B cell (primary cell): Measurements from ENCODE around the gene NDUFA13. TPM values are rescaled to one million over a fixed set of nuclear protein-coding genes. Genes with fewer than 3 reads are reported as not detected.

Experiments
- ATAC-seq: fragments of 200-7000 bp; cut with Tn5 transposase; one replicate; pipeline ENCODE4 v1.10.0; 2021; ENCODE audit warnings: low read depth, mild to moderate bottlenecking, moderate number of reproducible peaks, moderate library complexity
- CTCF ChIA-PET: fragments of 350-600 bp; sonication (Branson Sonifier 250); formaldehyde crosslinking; loops from one replicate; lab custom pipeline; 2021; ENCODE audit warnings: antibody characterized with exemption, inconsistent platforms; lab: Charles Lee
- POLR2A ChIA-PET: fragments of 350-600 bp; sonication (Branson Sonifier 250); formaldehyde crosslinking; loops from one replicate; lab custom pipeline; 2021; ENCODE audit warnings: antibody characterized with exemption; lab: Charles Lee
- DNase-seq: peaks from one replicate; pipeline ENCODE4 v3.0.0; 2013
- H2AFZ ChIP-seq: 2 replicates; pipeline ENCODE4 v1.6.1; 2012; ENCODE audit warnings: mild to moderate bottlenecking, low read depth, low read length; ENCODE audit not compliant: insufficient read depth, poor library complexity, severe bottlenecking
- H3K27ac ChIP-seq, 2 donors: 1 replicate in 1 of 2; 2 replicates in 1 of 2; pipeline ENCODE4 v1.5.1; 2012 to 2013; ENCODE audit warnings: low read length in 2 of 2, mild to moderate bottlenecking in 2 of 2, moderate library complexity in 1 of 2
- H3K27me3 ChIP-seq, 4 experiments: fragments of 200-600 bp in 1 of 4; sonication (generic) in 1 of 4; replicated peaks in 1 of 4; 1 replicate in 2 of 4; 2 replicates in 2 of 4; pipeline versions ENCODE4 v1.6.1 to v1.7.0; 2013 to 2016; ENCODE audit warnings: low read length in 3 of 4, mild to moderate bottlenecking in 2 of 4, mixed read lengths in 1 of 4, moderate library complexity in 1 of 4; ENCODE audit not compliant: insufficient read depth in 4 of 4, control insufficient read depth in 3 of 4; ENCODE audit errors: control extremely low read depth in 1 of 4
- H3K36me3 ChIP-seq, 2 experiments: replicated peaks in 1 of 2; 1 replicate in 1 of 2; 2 replicates in 1 of 2; pipeline versions ENCODE4 v1.6.1 to v1.7.1; 2013; ENCODE audit warnings: low read length in 1 of 2; ENCODE audit not compliant: insufficient read depth in 2 of 2, control insufficient read depth in 1 of 2; ENCODE audit errors: control extremely low read depth in 1 of 2, extremely low read depth in 1 of 2
- H3K4me1 ChIP-seq, 2 donors: fragments of 200-600 bp in 1 of 2; sonication (generic) in 1 of 2; 1 replicate in 1 of 2; 2 replicates in 1 of 2; pipeline versions ENCODE4 v1.5.1 to v1.6.1; 2013 to 2017; ENCODE audit warnings: low read length in 2 of 2; ENCODE audit not compliant: control insufficient read depth in 2 of 2, insufficient read depth in 2 of 2
- H3K4me2 ChIP-seq: replicated peaks from 2 replicates; pipeline ENCODE3; 2012; ENCODE audit warnings: mild to moderate bottlenecking, low read depth, low read length; ENCODE audit not compliant: poor library complexity, severe bottlenecking
- H3K4me3 ChIP-seq, 5 experiments: fragments of 200-600 bp in 1 of 5; sonication (generic) in 1 of 5; 1 replicate in 3 of 5; 2 replicates in 2 of 5; pipeline versions ENCODE4 v1.5.1 to v1.7.0; 2011 to 2016; ENCODE audit warnings: low read length in 4 of 5, mild to moderate bottlenecking in 4 of 5, low read depth in 2 of 5, control low read depth in 1 of 5, moderate library complexity in 1 of 5; ENCODE audit not compliant: insufficient read depth in 1 of 5; ENCODE audit errors: control extremely low read depth in 1 of 5, extremely low read depth in 1 of 5
- H3K79me2 ChIP-seq: fragments of 200-600 bp; sonication (generic); one replicate; pipeline ENCODE4 v1.6.0; 2016; ENCODE audit warnings: low read length; ENCODE audit not compliant: control insufficient read depth, insufficient read depth
- H3K9ac ChIP-seq: fragments of 200-600 bp; sonication (generic); 2 replicates; pipeline ENCODE4 v1.6.1; 2017; ENCODE audit warnings: mild to moderate bottlenecking, low read length, moderate library complexity
- H3K9me3 ChIP-seq, 3 donors: one replicate each; pipeline versions ENCODE4 v1.6.1 to v1.7.1; 2013; ENCODE audit warnings: low read length in 2 of 3; ENCODE audit not compliant: control insufficient read depth in 2 of 3, insufficient read depth in 1 of 3; ENCODE audit errors: control extremely low read depth in 1 of 3
- H4K20me1 ChIP-seq: 2 replicates; pipeline ENCODE4 v1.6.0; 2012; ENCODE audit warnings: mild to moderate bottlenecking, low read length; ENCODE audit not compliant: insufficient read depth, control insufficient read depth, poor library complexity, severe bottlenecking
- H3K27ac Mint-ChIP-seq: one replicate; pipeline ENCODE4 v1.8.0; 2021; ENCODE audit warnings: mixed read lengths
- H3K27me3 Mint-ChIP-seq: one replicate; pipeline ENCODE4 v1.8.0; 2021; ENCODE audit warnings: mixed read lengths
- H3K4me1 Mint-ChIP-seq: one replicate; pipeline ENCODE4 v1.8.0; 2021; ENCODE audit warnings: mixed read lengths
- H3K4me3 Mint-ChIP-seq: one replicate; pipeline ENCODE4 v1.8.0; 2021; ENCODE audit warnings: mixed read lengths
- H3K9me3 Mint-ChIP-seq: one replicate; pipeline ENCODE4 v1.8.0; 2022; ENCODE audit warnings: mixed read lengths; ENCODE audit not compliant: insufficient read depth
- CTCF ChIP-seq: fragments of 200-600 bp; IDR thresholded peaks from one replicate; pipeline ENCODE4 v1.8.0; 2022; ENCODE audit warnings: antibody characterized with exemption, mild to moderate bottlenecking
- EZH2 ChIP-seq: IDR thresholded peaks from 2 replicates; pipeline ENCODE4 v1.6.1; 2012; ENCODE audit warnings: borderline replicate concordance, low read depth, mild to moderate bottlenecking, moderate library complexity, low read length; ENCODE audit not compliant: insufficient read depth, poor library complexity, severe bottlenecking
- WGBS: methylation state at CpG from one replicate; pipeline ENCODE4 v1.1.5; 2013; ENCODE audit warnings: missing lambda C conversion rate; ENCODE audit not compliant: insufficient coverage; 5-methylcytosine and 5-hydroxymethylcytosine counted together
- intact Hi-C: fragments of 100-400 bp; cut with micrococcal nuclease; formaldehyde crosslinking; loops from one replicate; pipeline ENCODE4 v1.10.0; 2022
- polyA plus RNA-seq: library from polyadenylated mRNA; depleted of rRNA; stranded (reverse); fragments of >200 nt; gene quantifications from 2 replicates; pipeline ENCODE4 v1.2.3, GENCODE V29; 2012
- total RNA-seq, 2 donors: library from RNA; stranded (reverse); fragments of 120-200 nt in 1 of 2; gene quantifications; 1 replicate in 1 of 2; 2 replicates in 1 of 2; pipeline versions ENCODE4 v1.2.3 to v1.2.4, GENCODE V29; 2013 to 2022

The NDUFA13 gene
- total and polyA plus RNA-seq, 2 donors (not counting 1 experiment from before 2014, with no cell fraction given), result 188 to 195 TPM

DNA sequence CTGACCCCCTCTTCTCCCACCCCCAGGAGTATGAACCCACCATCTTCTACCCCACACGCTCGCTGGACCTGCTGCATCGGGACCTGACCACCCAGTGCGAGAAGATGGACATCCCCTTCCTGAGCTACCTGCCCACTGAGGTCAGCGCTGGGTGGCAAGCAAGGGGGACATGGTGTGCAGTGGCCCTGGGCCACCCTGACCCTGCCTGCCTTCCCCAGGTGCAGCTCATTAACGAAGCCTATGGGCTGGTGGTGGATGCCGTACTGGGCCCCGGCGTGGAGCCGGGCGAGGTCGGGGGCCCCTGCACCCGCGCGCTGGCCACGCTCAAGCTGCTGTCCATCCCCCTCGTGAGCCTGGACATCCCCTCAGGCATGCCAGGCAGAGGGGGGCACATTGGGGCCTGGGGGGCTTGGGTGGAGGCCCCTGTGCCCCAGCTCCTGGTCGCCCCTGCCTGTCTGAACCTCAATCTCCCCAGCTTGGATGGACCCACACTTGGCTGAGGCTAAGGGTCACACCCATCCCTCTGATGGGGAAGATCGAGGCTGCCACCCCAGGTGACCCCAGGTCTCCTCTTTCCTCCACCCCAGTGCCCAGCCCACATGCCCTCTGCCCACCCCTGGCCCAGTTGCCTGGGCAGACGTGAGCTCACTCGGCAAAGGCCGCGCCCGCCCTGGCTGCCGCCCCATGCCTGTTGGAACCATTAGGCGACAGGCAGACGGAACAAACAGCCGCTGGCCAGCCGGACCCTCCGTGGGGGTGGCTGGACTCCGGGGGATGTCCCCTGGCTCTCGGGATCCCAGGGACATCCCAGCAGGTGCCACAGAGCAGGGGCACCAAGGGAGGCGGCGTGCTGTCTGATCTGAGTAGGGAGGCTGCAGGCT lies 19.5 kb downstream of the NDUFA13 start:
- H3K27ac ChIP-seq, result no peak overlapping the region
- Mint-ChIP-seq H3K4me1 (peaks cover 19% of the 10 kb centered on the region), H3K27me3 (peaks cover 11% of the 10 kb centered on the region), H3K27ac (no peak overlapping the region), H3K9me3 (no peaks in the 10 kb centered on the region), H3K4me3 (no peak overlapping the region)
- H3K9me3 ChIP-seq, result peaks cover 0 to 24% (median 0%) of the 10 kb centered on the region in 3 donors
- no peak overlapping the region for H3K9ac ChIP-seq
- ATAC-seq (no peak), DNase-seq (no peak)
- TF ChIP-seq CTCF (no peak), EZH2 (no peak)
- CTCF ChIA-PET, result interaction anchor here (7.5 kb wide), 1 partner anchor 423 kb away, joined by 88 read pairs; no protein-coding TSS in a partner anchor
- peaks cover 28 to 29% of the 10 kb centered on the region in 2 donors for H3K4me1 ChIP-seq
- H3K4me2 ChIP-seq, result no peak overlapping the region
- no peaks in the 10 kb centered on the region for H4K20me1 ChIP-seq
- intact Hi-C loops, result no loop called here
- no peak overlapping the region for H2AFZ ChIP-seq
- no peaks in the 10 kb centered on the region for H3K36me3 ChIP-seq
- WGBS, result 97% methylated on average over 33 of the region's 34 CpGs
- H3K4me3 ChIP-seq, result no peak overlapping the region
- peaks cover 0 to 28% (median 12%) of the 10 kb centered on the region in 4 experiments for H3K27me3 ChIP-seq
- H3K79me2 ChIP-seq, result no peaks in the 10 kb centered on the region
- POLR2A ChIA-PET, result interaction anchor here (0.6 kb wide), 1 partner anchor 131 kb away, joined by 4 read pairs; no protein-coding TSS in a partner anchor
